Cardiac muscle cell (in vitro differentiated cells and primary cell): ENCODE data around the gene ARTN. TPM values are rescaled to one million over a fixed set of nuclear protein-coding genes. Genes with fewer than 3 reads are reported as not detected.

Experiments used
- DNase-seq, 2 donors: peaks; one replicate each; pipeline versions ENCODE4 v3.0.0 to v3.0.0-alpha.2; 2010 to 2017; ENCODE audit warnings: low read depth in 1 of 2, low spot score in 1 of 2
- H3K27ac ChIP-seq: fragments of 200-600 bp; sonication (generic); 2 replicates; pipeline ENCODE4 v1.5.1; 2016
- H3K27me3 ChIP-seq: fragments of 200-600 bp; sonication (generic); 2 replicates; pipeline ENCODE4 v1.6.0; 2016; ENCODE audit warnings: control low read depth
- H3K36me3 ChIP-seq: fragments of 200-600 bp; sonication (generic); 2 replicates; pipeline ENCODE4 v1.5.1; 2016; ENCODE audit warnings: control low read depth
- H3K4me1 ChIP-seq: fragments of 200-600 bp; sonication (generic); 2 replicates; pipeline ENCODE4 v1.8.1; 2017; ENCODE audit warnings: low read depth, mild to moderate bottlenecking, mixed run types
- H3K4me3 ChIP-seq: fragments of 200-600 bp; sonication (generic); 2 replicates; pipeline ENCODE4 v1.5.1; 2016; ENCODE audit warnings: mild to moderate bottlenecking
- H3K9me3 ChIP-seq: fragments of 200-600 bp; sonication (generic); 2 replicates; pipeline ENCODE4 v1.5.1; 2017; ENCODE audit warnings: low read depth, mild to moderate bottlenecking, control low read depth
- CTCF ChIP-seq: IDR thresholded peaks from 2 replicates; pipeline ENCODE4 v1.5.1; 2012; ENCODE audit warnings: low read depth, mild to moderate bottlenecking, low read length
- polyA plus RNA-seq: library from polyadenylated mRNA; unstranded; fragments of >200 nt; fragmentation: Nextera tagmentation; extraction: Ambion mirVana; gene quantifications from 2 replicates; pipeline ENCODE4 v1.2.1, GENCODE V29; 2016
- total RNA-seq: library from RNA; depleted of rRNA; stranded (reverse); fragments of >200 nt; gene quantifications from 2 replicates; pipeline ENCODE4 v1.2.3, GENCODE V29; 2016

Gene ARTN
- total and polyA plus RNA-seq, 2 experiments from 2014 or later, result 26.2 to 50.5 TPM

GRCh38 chr1:43974443-43975248 is 41.0 kb downstream of the ARTN start, which contains the start of gene ATP6V0B:
Gene ATP6V0B, plus strand, starts transcription at chr1:43974960. Its CDS starts 81 bp downstream, at chr1:43975041.
- no peaks in the 10 kb centered on the region for H3K27me3 ChIP-seq
- peak within 1 kb of the TSS; percentile 79 for H3K27ac ChIP-seq
- H3K9me3 ChIP-seq, result no peaks in the 10 kb centered on the region
- H3K36me3 ChIP-seq, result peaks cover 11% of the 10 kb centered on the region
- TF ChIP-seq CTCF, result peak; percentile 22
- peak; percentile 96 to 97 for DNase-seq
- peaks cover 3% of the 10 kb centered on the region for H3K4me1 ChIP-seq
- H3K4me3 ChIP-seq, result peak within 1 kb of the TSS; percentile 62

DNA sequence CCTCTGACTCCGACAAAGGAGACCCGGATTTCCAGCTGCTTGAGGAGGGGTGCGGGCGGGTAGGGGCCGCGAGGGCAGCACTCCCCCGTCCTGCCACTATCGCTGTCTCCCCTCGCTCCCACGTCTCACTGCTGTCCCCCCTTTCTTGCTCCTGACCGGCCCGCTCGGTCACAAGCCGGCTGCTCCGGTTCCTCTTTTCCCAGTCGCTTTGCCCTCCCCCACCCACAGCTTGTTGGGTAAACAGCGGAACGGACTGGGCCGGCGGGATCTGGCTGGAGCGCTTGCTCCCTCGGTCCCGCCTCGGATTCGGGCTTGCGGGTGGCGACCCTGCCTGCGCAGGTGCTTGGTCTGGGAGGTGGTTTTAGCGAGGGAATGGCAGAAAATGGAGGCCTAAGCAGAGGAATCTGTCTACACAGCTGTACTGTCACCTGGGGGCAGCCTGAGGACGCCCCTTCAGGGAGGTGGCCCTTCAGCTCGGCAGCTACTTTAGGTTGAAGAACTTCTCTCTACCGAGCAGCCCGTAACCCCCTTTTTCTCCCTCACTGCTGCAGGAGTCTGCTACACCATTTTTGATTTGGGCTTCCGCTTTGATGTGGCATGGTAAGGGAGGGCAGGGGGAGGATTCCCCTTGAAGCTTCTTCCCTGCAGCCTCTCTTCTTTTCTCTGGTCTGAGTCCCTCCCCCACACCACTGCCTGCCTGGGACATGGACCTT is 41.8 kb downstream of the ARTN start:
- H3K27ac ChIP-seq, result peak overlapping the region; percentile 79
- no peaks in the 10 kb centered on the region for H3K9me3 ChIP-seq
- H3K4me1 ChIP-seq, result peaks cover 2% of the 10 kb centered on the region
- peaks cover 11% of the 10 kb centered on the region for H3K36me3 ChIP-seq
- peak; percentile 30 to 46 for DNase-seq
- peak overlapping the region; percentile 62 for H3K4me3 ChIP-seq
- H3K27me3 ChIP-seq, result no peaks in the 10 kb centered on the region
- TF ChIP-seq CTCF, result no peak

- H3K27ac ChIP-seq, result no peak overlapping the region
- TF ChIP-seq CTCF, result no peak
- no peak for DNase-seq
- H3K9me3 ChIP-seq, result no peaks in the 10 kb centered on the region
- H3K4me1 ChIP-seq, result no peaks in the 10 kb centered on the region
- H3K27me3 ChIP-seq, result no peaks in the 10 kb centered on the region
- peak overlapping the region; percentile 62 for H3K4me3 ChIP-seq
- peaks cover 11% of the 10 kb centered on the region for H3K36me3 ChIP-seq
Measured at GRCh38 chr1:43976045-43976444, 42.4 kb downstream of the ARTN start.

DNA sequence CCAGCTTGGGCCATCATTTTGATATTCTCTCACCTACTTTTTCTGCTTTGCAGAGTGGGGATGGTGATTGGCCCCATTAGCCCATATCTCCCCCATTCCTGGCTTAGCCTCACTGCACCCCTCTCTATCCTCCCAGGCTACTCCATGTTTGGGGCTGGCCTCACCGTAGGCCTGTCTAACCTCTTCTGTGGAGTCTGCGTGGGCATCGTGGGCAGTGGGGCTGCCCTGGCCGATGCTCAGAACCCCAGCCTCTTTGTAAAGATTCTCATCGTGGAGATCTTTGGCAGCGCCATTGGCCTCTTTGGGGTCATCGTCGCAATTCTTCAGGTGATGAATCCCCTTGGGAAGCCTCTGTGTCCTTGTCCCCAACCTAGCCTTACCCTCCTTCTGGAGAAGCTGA is 43.3 kb downstream of the ARTN start:
- Histone ChIP-seq H3K27ac (no peak overlapping the region), H3K4me3 (no peak overlapping the region), H3K4me1 (no peaks in the 10 kb centered on the region), H3K36me3 (peaks cover 11% of the 10 kb centered on the region), H3K9me3 (no peaks in the 10 kb centered on the region), H3K27me3 (no peaks in the 10 kb centered on the region)
- no peak for DNase-seq
- no peak for TF ChIP-seq CTCF

- no peaks in the 10 kb centered on the region for H3K9me3 ChIP-seq
- no peak for DNase-seq
- H3K4me1 ChIP-seq, result no peaks in the 10 kb centered on the region
- peaks cover 11% of the 10 kb centered on the region for H3K36me3 ChIP-seq
- no peak for TF ChIP-seq CTCF
- no peaks in the 10 kb centered on the region for H3K27me3 ChIP-seq
- H3K4me3 ChIP-seq, result no peak overlapping the region
- H3K27ac ChIP-seq, result no peak overlapping the region
Measured at GRCh38 chr1:43977376-43978263, 44.0 kb downstream of the ARTN start.
